ENCODE results near the gene THRAP3.
"Not testable (repeated sequence)": the region's sequence is repeated elsewhere in the genome, so short reads cannot be mapped to it uniquely, and the experiment has no call there.

THRAP3 gene, protein sequence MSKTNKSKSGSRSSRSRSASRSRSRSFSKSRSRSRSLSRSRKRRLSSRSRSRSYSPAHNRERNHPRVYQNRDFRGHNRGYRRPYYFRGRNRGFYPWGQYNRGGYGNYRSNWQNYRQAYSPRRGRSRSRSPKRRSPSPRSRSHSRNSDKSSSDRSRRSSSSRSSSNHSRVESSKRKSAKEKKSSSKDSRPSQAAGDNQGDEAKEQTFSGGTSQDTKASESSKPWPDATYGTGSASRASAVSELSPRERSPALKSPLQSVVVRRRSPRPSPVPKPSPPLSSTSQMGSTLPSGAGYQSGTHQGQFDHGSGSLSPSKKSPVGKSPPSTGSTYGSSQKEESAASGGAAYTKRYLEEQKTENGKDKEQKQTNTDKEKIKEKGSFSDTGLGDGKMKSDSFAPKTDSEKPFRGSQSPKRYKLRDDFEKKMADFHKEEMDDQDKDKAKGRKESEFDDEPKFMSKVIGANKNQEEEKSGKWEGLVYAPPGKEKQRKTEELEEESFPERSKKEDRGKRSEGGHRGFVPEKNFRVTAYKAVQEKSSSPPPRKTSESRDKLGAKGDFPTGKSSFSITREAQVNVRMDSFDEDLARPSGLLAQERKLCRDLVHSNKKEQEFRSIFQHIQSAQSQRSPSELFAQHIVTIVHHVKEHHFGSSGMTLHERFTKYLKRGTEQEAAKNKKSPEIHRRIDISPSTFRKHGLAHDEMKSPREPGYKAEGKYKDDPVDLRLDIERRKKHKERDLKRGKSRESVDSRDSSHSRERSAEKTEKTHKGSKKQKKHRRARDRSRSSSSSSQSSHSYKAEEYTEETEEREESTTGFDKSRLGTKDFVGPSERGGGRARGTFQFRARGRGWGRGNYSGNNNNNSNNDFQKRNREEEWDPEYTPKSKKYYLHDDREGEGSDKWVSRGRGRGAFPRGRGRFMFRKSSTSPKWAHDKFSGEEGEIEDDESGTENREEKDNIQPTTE

DNA sequence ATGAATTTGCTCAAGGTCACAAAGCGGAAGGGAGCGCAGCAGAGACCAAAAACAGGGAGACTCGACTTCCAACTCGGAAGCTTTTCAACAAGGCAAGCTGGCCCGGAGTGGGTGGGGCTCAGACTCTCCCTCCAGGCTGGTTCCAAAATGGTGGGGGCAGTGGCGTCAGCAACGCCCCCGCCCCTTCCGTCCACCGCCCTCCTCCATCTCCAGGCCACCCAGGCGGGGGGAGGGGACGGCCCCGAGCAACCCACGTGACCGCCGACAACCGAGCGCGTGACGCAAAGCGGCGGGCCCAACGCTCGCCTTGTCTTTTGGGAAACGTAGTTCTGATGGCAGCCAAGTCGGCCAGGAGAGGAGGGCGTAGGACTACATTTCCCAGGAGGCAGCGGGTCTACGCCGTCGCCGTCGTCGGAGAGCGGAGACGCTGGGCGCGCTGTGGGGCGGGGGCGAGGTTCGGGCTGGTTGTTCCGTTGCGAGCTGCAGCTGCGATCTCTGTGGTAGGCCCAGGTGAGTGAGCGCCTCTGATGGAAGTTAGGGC is at the start of gene THRAP3:
TSS of gene THRAP3 (plus strand) at position 448 of the 541 bp plus-strand sequence. CDS start 58,121 bp downstream, outside the sequence.
- peak; percentile 99 for DNase-seq

DNA sequence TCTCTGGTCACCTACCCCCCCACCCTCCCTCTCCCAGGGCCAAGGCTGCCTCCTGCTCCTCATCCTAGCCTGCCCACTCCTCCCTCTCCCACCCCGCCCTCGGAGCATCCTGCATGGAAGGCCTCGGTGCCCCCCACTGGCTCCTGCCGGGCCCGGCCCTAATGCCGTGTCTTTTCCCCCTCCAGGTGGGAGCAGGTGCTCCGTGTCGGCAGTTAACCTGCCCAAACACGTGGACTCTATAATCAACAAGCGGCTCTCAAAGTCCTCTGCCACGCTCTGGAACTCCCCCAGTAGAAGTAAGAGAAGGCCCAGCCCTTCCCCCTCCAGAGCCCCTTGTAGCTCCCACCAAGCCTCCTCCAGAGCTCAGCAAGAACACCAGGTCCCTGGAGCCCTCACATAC is 49.5 kb upstream of the THRAP3 start:
- DNase-seq, result no peak

DNA sequence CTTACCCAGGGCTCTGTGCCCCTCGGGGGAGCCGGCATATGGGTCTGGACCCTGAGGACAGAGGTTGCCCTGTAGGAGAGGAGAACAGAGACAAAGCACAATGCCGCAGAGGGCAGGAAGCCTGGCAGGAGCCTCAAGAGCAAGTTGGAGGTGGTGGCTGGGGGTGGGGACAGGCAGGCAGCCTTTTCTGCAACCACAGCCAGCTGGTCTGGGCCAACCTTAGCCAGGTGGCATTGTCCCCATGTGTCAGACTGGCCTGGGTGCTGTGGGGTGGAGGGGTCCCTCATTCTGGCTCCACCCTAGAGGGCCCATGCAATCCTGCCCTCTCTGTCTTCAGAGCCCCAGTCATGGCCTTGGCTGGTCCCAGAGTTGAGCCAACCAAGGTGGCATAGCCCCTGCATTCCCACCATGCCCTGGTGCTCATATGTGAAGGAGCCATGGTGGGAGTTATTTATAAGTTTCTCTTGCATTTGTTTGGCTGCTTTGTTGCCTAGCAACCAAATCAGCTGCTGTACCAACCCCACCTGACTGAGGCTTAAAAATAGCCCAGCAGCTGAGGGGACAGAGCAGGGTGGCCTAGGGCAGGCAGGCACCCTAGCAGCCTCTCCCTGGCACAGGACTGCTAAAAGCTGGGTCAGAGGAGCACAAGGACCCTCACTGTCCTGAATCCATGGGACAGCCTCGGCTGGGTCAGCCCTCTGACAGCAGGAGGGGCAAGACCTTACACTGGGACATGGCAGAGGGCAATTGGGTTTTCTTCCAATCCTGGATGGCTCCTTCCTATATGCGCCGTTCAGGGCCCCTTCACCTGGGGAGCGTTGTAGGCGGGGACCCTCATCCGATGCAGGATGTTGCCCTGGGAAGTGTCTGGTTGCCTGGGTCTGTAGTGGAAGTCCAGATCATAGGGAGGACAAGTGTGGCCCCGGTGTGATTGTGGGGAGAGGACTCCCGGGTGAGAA is 48.8 kb upstream of the THRAP3 start:
- no peak for DNase-seq

DNA sequence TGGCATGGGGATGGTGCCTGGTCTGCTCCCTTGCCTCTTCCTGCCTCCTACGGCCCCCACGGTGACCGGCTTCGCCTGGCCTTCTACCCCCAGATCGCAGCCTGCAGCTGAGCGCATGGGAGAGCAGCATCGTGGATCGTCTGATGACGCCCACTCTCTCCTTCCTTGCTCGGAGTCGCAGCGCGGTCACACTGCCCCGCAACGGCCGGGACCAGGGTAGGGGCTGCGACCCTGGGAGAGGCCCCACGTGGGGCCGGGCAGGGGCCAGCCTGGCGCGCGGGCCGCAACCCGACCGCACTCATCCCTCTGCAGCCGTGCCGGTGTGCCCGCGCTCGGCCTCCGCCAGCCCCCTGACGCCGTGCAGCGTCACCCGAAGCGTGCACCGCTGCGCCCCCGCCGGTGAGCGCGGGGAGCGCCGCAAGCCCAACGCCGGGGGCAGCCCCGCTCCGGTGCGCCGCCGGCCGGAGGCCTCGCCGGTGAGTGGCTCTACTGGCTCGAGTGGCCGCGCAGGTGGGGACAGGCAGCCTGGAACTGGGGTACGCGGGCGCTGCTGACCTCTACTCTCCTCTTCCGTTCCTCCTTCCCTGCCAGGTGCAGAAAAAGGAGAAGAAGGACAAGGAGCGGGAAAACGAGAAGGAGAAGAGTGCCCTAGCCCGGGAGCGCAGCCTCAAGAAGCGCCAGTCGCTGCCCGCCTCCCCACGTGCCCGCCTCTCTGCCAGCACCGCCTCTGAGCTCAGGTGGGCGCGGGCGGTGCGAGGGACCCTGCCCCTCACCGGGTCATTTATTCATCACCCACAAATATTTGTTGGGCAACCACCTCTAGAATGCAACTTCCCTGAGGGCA is 47.9 kb upstream of the THRAP3 start:
- no peak for DNase-seq

DNA sequence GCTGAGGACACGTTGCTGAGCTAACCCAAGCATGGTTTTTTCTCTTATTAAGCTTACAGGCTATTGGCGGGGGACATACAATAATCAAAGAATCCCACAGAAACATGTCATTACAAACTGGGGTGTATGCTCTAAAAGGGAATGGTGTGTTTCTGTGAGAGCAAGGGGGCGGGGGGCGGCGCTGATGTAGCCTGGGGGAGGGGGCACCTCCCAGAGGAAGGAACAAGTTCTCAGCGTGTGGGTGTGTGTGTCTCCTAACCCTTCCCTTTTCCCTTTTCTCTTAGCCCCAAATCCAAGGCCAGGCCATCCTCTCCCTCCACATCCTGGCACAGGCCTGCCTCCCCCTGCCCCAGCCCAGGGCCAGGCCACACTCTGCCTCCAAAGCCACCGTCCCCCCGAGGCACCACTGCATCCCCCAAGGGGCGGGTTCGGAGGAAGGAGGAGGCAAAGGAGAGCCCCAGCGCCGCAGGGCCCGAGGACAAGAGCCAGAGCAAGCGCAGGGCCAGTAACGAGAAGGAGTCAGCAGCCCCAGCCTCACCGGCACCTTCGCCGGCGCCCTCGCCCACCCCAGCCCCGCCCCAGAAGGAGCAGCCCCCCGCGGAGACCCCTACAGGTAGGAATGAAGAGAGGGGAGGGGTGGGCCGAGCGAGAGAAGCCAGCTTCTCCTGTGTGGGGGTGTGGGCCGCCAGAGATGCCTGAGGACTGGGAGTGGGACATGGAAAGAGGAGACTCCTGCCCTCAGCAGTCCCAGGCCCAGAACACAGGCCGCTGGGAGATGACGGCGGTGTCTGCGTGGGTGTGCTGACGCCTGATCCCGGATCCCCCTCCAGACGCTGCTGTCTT is 46.4 kb upstream of the THRAP3 start:
- no peak for DNase-seq

DNA sequence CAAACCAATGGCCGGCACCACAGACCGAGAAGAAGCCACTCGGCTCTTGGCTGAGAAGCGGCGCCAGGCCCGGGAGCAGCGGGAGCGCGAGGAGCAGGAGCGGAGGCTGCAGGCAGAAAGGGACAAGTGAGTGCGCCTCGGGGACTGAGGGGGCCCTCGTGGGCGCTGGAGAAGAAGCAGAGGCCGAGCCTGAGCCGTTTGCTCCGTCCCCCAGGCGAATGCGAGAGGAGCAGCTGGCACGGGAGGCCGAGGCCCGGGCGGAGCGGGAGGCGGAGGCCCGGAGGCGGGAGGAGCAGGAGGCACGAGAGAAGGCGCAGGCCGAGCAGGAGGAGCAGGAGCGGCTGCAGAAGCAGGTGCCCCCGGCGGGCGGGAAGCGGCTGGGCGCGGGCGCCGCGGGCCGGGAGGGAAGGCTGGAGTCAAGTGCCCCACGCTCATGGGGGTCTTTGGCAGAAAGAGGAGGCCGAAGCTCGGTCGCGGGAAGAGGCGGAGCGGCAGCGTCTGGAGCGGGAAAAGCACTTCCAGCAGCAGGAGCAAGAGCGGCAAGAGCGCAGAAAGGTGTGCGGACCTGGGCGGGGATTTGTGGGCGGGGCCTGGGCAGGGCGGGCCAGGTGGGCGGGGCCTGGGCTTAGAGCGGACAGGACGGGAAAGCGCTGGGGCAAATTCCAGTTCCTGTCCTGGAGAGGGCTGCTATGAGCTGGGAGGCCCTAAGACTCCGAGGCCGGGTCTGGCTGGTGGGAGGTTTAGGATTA is 45.6 kb upstream of the THRAP3 start:
- DNase-seq, result no peak

DNA sequence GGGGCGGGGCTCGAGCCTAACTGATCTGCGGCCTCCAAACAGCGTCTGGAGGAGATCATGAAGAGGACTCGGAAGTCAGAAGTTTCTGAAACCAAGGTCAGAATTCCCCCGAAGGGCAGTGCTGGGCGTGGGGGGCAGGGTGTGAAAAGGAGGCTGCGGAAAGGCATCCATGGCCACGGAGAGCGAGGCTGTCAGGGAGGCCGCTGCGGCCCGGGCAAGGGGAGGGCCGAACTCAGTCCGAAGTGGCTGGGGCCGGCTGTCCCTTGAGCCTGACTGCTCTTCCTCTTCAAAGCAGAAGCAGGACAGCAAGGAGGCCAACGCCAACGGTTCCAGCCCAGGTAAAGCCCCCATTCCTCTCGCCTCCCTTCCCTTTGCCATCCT is 45.0 kb upstream of the THRAP3 start:
- DNase-seq, result no peak

DNA sequence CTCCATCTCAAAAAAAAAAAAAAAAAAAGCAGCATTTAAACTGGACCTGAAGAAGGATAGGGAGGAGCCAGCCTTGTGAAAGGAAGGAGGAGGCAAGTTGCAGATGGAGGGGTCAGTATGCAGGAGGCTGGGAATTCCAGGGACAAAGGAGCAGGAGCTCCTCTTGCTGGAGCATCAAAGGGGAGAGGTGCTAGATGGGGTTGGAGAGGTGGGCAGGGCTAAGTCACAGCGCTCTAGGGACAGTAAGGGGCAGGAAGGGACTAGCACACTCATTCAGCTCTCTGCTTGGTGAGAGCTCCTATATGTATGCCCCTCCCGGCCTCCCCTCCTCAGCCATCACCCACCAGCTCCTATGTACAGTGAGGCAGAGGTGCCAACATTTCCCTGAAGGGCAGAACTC is 41.5 kb upstream of the THRAP3 start:
- DNase-seq, result no peak

DNA sequence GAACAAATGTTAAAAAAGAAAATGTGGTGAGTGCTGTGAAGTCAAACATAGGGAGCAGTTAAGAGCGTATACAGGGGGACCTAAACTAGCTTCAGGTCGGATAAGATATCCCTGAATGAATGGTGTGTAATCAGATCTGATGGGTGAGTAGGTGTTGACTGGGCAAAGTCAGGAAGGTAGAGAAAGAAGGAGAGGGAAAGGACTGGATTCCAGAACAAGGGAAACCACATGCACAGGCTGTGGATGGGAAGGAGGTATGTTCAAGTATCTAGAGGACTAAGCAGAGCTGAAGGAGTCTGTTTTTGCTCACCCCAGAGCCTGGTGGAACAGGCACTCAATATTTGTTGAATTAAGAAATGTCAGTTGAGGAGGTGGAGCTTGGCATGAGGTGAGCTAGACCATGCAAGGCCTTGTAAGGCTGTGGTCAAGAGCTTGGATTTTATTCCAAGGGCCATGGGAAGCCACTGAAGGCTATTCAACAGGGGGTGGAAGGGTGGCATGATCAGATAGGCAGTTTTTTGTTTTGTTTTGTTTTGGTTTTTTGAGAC is 40.9 kb upstream of the THRAP3 start:
- DNase-seq, result no peak

DNA sequence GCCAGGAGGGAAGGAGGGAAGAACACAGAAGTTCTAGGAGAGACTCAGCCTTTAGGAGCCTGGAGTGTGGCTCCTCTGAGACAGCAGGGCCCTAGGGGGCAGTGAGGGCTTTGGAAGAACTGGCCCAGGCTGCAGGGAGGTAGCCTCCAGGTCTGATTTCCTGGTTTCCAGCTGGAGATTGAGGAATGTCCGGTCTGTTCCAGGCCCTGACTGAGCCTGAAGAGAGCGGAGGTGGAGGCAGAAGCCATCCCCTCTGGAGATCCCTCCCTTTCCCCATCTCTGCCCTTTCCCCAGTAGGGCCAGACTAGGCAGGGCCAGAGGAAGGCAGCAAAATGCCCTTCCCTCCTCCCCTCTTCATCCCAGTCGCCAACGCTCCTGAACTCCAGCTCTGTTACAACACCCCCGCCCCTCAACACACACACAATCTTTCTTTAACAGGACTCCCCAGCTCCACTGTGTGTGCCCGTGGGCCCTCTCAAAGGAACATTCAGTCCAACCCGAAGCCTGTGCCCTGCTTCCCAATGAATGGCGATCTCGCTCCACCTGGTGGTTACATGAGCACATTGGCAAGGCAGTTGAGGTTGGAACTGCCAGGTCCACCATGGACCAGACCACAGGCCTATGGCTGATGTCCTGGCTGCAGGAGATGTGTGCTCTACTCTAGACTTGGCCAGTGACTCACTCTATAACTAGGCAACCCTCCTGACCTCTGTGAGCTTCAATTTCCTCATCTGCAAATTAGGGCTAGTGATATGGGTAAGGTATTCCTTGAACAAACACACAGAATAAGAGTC is 36.2 kb upstream of the THRAP3 start:
- peak; percentile 85 for DNase-seq

DNA sequence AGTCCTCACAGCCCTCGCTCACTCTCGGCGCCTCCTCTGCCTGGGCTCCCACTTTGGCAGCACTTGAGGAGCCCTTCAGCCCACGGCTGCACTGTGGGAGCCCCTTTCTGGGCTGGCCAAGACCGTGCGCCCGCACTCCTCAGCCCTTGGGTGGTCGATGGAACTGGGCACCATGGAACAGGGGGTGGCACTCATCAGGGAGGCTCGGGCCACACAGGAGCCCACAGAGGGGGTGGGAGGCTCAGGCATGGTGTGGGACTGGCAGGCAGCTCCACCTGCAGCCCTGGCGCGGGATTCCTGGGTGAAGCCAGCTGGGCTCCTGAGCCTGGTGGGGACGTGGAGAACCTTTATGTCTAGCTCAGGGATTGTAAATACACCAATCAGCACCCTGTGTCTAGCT is 27.4 kb upstream of the THRAP3 start:
- not testable (repeated sequence) for DNase-seq

DNA sequence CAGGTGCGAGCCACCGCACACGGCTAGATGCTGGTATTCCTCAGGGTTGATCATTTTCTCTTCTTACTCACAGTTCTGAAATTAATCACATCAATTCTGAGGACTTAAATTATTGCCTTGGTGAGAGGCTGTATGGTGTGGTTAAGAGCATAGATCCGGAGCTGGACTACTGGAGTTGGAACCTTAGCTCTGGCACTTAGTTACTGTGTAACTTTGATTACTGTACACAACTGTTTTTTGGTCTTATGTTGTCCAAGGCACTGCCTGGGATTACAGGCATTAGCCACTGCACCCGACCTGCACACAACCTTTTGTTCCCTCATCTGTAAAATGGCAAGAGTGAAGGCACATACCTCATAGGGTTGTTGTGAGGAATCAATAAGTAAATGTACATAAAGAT is 25.6 kb upstream of the THRAP3 start:
- no peak for DNase-seq

DNA sequence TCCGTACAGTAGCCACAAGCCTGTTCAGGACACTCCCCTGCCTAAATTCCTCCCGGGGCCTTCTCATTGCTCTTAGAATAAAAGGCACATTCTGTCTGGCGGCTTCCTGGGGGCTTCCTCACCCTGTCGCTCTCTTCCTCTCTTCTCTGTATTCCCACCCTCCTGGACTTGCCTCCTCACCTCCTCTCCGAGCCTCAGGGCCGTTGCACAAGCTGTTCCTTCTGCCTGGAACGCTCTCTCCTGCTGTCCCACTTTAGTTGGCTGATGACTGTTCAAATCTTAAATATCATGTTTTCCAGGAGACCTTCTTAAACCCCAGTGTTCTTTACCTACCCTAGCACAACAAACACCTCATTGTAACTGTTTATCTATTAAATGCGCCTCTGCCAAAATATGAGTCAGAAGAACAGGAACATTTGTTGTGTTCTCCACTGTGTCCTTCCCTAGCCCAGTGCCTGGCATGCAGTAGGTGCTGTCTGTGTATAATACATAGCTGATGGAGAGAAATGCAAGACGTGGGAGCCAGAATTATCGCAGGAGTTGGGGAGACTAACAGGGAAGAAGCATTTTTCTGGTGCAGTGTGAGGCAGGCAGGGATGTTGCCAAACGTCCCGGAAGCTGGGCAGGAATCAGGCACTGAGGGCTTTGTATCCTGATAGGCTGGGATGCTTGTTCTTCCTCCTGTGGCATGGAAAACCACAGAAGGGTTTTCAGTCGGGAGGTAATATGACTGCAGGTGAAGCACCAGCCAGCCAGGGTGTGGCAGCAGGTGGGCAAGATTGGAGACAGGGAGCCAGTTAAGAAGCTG is 24.1 kb upstream of the THRAP3 start:
- DNase-seq, result no peak

DNA sequence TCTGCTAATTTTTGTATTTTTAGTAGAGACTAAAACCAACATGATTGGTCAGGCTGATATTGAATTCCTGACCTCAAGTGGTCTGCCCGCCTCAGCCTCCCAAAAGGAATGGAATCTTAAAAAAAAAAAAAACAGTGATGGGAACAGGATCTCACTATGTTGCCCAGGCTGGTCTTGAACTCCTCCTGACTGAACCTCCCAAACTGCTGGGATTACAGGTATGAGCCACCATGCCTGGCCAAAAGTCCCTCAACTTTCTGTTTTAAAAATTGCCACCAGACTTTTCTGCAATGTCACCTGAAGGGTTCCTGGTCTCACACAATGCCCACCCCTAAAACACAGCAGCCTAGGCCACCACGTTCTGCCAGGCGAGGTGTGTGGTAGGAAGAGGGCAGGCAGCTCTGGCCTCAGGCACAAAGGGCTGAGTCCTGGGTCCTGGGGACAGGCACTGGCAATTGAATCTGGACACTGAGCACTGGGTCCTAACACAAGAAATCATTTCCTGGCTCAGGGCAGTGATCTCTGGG is 21.2 kb upstream of the THRAP3 start:
- DNase-seq, result no peak

DNA sequence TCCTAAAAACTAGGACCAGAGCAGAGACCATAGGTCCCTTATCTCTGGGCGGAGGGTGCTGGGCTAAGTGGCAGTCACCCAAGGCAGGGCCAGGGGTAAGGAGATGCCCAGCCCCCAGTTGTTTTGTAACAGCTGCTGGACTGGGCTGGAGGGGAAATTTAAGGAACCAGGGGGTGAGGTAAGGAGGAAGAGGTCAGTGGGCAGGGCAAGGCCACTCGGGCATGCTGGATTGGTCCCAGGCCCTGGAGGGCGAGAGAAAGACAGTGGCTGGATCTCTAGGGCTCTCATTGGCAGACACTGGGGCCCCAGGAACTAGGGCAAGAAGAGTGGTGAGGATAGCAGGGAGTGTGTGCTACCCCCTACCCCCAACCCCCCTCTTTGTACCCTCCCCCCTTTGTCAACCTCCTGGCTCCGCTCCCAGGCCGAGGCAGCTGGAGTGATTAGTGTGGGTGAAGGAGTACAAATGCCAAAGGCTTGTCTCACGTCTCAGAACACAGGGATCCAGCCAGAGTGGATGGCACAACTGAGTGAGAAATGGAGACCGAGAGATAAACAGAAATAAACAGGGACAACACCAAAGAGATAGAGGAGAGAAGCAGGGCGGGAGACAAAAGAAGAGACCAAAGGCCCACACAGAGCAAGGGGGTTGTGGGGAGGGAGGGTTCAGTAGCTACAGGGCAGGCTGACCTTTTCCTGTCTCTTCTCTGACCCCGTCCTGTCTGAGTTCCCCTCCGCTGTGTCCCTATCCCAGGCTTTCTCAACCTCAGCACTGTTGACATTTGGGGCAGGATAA is 20.5 kb upstream of the THRAP3 start:
- DNase-seq, result no peak

DNA sequence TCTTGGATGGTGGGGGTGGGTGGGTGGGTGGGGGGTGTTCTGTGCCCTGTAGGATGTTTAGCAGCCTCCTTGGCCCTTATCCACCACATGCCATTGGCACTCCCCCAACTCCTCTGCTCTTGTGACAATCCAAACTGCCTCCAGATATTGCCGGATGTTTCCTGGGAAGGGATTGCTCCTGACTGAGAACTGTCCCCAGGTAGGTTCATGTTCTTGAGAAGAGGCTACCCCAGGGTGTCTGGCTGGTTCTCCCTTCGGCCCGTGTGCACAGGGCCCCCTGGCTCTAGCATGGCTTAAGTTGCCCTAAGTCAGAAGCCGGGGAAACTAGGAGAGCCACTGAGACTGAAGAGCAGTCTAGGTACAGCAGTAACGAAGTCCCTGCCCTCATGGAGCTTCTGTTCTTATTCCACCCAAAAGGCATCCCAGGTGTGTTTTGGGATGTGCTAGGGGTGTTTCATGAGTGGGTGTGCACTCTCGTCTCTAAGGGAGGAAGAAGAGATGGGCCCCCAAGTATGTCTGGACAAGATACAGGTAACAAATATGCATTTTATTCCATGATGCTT is 19.8 kb upstream of the THRAP3 start:
- DNase-seq, result no peak
